NK-92 treated with Interleukin-12 subunit alpha and Interleukin-12 subunit beta, amount 100 ng/mL, for 24 hours (cell line): Measurements from ENCODE around the gene DENND5A.
"Not testable (repeated sequence)": the region's sequence is repeated elsewhere in the genome, so short reads cannot be mapped to it uniquely, and the experiment has no call there.

Source experiments
- DNase-seq: peaks from one replicate; lab custom pipeline; 2025; lab: John Stamatoyannopoulos, UW

Gene DENND5A

DNA sequence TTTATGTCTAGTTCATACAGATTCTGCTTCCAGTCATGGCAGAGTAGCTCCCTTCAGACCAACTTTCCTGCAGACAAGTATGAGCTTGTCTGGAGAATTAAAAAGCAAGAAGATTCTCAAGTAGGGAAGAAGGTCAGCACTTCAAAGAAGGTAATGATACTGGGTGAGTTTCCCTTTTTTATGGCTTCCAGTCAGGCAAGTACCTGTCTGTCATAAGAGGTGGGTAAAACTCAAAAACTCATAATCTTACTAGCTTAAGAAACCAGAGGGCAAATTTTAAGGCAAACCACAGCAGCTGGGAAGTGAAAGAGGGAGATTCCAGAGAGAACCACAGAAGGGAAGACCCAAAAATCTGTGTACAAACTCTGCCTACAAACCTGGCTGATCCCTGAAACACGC lies 54.2 kb downstream of the DENND5A start:
- DNase-seq, result no peak

DNA sequence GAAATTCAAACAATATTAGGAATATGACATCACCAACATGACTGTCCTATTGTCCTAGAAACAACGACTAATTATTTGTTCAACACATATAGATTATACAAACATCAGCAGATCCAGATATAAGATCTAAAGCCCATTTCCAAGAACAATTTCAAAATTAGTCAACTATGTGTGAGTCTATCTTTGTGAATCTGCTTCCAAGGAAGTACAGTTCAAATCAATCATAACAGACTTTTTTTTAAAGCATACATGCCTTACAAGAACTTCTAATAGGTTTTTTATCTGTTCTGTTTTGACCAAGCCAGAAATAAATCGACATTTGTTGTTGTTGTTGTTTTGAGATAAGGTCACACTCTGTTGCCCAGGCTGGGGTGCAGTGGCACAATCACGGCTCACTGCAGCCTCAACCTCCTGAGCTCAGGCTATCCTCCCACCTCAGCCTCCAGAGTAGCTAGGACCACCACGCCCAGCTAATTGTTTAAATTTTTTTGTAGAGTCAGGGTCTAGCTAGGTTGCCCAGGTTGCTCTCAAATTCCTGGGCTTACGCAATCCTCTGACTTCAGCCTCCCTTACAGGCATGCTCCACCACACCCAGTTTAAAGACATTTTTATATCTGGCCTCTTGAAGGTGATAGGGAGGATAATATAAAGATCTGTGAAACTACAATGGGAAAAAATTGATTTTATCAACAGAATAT lies 54.8 kb downstream of the DENND5A start:
- no peak for DNase-seq

DNA sequence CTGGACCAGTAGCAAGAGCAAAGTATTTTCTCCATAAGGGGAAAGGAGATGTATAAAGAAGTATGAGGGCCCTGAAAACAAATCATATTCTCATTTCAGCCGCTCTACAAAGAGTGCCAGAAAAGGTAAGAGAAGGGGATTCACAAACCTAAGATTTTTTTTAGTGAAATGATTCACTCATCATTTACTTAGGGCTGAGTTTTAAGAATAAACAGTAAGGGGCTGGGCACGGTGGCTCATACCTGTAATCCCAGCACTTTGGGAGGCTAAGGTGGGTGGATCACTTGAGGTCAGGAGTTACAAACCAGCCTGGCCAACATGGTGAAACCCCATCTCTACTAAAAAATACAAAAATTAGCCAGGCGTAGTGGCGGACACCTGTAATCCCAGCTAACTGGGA lies 55.5 kb downstream of the DENND5A start:
- not testable (repeated sequence) for DNase-seq

DNA sequence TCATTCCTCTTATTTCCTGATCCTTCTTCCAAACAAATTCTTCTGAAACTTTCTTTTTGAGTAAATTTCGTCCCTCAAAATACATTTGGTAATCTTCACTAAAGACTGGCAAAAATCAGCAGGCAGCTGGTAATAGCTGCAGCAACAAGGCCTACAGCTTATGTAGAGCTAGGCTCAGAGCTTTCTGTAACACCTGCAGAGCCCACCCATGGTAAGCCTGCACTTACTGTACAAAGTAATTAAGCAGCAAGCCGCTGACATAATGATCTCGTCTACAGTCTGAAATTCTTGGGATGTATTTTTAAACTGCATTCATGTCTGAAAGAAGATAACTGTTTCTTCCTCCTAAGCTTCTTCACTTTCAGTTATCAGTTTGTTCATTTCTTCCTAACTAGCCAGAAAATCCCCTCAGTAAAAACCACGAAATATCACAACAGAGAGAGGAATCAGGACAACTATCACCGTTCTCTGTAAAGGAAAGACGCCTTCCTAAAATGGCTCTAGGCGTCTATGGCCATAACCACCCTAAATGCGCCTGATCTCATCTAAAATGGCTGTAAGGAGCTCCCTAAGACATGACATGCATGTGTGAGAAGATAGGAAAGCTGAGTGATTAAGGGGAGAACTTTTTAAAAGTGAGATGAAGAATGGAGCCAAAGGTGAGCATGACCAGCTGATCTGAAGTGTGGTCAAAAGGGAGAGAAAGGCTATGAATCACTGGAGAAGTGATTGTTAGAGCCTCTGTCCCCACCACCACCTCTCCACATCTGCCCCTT lies 56.2 kb downstream of the DENND5A start:
- DNase-seq, result no peak

DNA sequence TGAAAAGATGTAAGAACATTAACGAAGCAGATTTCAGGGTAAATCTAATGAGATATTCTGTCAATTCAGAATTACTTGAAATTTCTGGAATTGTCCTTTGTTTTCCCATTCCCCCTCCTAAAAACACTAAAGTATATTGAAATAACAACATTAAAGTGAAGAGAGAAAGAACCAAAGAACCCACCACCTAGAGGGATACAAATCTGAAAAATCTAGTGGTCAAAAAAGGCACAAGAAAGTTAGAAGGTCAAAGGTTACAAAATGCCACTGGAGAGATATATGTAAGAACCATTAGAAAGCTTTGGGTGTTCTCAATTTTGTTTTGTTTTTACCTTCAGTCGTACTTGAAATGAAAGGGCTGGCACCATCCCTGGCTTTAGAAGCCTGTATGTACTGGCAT lies 57.9 kb downstream of the DENND5A start:
- no peak for DNase-seq

DNA sequence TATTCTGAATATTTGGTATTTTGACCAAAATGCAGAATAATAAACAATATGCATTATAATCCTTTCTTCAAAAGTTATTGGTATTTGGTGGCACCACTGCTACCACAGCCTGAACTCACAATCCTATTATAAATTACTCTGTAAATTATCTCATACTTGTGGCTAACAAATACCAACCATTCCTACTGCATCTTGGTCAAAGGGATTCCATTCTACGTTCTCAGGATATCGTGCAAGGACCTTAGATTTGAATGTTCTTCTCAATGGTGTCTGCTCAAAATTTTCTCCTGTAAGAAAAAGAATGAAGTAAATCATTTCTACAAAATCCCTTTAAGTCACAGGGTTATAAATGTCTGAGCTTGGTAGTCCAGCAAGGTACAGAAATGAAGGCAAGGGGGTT lies 58.7 kb downstream of the DENND5A start:
- DNase-seq, result no peak

DNA sequence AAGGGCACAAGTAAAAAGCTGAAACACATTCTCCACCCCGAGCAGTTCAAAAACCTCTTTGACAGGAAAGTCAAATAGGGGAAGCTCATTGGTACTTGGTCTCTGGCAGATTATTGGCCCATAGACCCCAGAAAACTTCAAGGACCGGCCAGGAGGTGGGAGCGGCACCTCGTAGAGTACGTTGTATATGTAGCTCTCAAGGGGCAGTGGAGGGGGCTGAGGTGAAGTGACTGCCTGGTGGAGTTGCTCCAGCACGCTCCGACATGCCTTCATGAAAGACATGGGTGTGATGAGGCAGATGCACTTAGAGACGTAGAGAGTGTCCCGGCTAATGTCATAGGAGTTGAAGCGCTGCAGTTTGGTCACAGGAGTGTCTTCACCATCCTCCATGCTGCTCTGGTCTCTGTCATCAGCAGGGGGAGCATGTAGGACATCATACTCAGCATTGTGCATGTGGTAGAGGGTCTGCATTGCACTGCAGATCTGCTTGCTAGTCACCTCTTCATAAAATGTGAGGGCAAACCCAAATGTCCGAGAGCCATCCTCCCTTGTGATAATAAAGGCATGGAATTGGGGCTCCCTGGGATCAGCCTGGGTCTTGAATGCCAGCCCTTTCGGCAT lies 61.3 kb downstream of the DENND5A start:
- DNase-seq, result no peak

DNA sequence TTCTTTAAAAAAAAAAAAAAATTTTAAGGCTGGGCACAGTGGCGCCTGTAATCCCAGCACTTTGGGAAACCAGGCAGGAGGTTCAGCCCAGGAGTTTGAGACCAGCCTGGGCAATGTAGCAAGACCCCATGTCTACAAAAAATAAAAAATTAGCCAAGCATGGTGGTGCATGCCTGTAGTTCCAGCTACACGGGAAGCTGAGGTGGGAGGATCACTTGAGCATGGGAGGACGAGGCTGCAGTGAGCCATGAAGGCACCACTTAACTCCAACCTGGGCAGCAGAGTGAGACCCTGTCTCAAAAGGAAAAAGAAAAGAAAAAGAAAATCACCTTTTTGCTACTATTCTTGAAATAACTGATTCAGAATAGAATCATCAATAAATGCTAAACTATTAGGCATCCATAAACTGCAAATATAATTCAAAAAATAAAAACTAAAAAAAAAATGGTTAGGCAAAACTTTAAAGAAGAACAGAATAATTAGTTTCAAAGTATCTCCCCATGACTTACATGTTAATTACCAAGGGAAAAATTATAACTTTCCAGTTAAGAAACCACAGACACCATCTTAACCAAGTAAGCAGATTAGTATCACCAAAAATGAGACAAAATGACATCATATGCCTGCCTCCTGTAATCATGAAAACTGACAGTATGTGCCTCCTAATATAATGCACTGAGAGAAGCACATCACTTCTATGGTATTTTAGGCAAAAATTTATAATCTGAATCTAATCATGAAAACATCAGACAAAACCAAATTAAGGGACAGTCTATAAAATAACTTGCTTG lies 63.6 kb downstream of the DENND5A start:
- DNase-seq, result no peak

DNA sequence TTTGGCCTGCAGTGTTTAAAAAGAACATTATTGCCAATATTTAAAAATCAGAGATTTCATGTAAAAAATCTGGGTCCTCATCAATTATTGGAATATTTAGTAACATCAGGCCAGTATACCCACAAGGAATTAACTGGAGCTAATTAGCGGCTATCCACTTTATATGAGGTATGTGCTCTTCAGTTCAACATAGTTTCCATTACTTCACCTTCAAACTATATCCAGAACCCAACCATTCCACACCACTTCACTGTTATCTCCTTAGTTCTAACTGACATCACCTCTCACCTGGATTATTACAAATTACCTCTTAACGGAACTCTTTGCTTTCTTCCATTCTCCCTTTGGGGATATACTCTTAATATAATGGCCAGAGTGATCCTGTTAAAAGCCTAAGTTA lies 64.7 kb downstream of the DENND5A start:
- no peak for DNase-seq

DNA sequence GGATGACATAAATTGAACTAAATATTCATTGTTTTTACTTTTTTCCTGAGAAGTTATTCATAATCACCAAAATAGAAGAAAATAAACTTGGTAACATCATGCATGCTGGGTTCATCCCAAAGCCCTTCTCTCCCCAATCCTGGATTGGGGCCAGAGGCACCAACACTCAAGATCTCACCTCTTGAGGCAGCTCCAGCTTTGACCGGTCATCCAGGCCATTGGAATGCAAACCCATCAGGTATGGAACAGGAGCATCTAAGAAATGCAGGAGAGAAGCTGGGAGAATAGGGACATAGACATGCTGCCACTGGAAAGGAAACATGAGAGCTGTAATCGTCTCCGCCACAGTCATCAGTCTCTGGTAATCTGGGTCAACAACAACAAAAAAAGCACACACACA lies 71.8 kb downstream of the DENND5A start:
- no peak for DNase-seq

DNA sequence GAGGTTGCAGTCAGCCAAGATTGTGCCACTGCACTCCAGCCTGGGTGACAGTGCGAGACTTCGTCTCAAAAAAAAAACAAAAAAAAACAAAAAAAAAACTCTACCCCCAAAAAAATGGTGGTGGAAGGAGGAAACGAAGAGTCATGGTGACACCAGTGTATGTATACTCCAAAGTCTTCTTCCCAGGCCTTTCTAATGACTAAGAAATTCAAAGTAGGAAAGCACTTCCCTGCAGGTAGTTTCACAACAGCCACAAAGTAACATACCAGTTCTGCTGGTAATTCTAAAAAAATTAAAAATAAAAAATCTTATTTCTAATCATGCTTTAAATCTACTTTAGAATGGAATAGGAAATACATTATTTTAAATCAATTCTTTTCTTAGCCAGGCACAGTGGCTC lies 72.6 kb downstream of the DENND5A start:
- DNase-seq, result no peak

DNA sequence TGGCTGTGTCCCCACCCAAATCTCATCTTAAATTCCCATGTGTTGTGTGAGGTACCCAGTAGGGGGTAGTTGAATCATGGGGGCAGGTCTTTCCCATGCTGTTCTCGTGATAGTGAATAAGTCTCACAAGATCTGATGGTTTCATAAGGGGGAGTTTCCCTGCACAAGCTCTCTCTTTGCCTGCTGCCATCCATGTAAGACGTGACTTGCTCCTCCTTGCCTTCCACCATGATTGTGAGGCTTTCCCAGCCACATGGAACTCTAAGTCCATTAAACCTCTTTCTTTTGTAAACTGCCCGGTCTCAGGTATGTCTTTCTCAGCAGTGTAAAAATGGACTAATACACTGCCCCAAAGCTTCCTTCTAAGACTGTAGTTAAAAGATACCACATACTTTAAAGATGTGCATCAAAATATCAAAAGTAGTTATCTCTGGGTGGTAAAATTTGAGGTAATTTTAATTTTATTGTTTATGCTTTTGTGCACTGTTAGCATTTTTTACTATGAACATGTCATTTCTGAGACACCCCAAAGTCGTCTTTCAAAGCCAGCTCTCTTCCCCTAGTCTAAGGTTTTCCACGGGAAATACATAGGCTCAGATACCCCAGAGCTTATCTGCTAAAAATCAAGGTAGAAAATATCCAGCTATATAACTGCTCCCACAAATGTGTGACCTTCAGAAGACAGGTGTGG lies 74.7 kb downstream of the DENND5A start:
- not testable (repeated sequence) for DNase-seq

DNA sequence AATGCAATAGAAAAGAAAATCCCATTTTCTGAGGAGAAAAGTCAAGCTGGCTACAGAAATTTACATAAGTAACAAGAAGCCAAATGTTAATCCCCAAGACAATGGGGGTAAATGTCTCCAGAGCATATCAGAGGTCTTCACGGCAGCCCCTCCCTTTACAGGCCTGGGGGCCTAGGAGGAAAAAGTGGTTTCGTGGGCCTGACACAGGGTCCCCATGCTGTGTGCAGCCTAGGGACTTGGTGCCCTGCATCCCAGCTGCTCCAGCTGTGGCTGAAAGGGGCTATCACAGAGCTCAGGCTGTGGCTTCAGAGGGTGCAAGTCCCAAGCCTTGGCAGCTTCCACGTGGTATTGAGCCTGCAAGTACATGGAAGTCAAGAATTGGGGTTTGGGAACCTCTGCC lies 76.3 kb downstream of the DENND5A start:
- DNase-seq, result not testable (repeated sequence)

DNA sequence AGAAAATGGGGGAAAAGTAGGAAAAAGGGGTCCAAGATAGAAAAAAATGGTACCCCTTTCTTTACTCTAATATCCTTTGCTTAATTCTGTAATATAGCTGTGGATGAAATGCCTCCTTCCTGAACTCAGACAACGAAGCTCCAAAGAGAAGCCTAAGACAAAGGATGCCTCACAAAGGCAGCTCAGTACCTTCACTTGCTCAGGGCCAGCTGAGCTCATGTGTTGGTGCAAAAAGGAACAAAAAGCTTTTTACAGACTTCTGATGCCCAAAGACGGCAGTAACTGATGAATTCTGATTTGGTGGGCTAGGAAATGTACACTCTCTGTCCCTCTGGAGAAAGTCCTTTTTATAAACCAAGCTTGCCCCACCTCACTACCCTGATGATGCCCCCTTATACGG lies 77.5 kb downstream of the DENND5A start:
- no peak for DNase-seq

DNA sequence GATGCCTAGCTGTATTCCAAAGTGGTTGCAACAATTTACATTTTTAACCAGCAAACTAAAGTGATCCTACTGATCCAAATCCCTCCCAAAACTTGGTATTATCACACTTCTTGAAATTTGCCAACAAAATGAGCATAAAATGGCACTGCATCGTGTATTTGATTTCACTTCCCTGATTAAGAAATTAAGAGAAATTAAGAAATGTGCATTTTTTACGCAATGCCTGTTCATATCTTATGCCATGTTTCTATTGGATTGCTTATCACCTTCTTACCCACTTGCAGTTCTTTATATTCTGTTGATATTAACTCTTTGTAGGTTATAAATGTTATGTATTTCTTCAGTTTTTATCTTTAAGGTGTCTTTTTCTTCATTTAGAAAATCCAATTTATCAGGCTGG lies 80.6 kb downstream of the DENND5A start:
- no peak for DNase-seq

DNA sequence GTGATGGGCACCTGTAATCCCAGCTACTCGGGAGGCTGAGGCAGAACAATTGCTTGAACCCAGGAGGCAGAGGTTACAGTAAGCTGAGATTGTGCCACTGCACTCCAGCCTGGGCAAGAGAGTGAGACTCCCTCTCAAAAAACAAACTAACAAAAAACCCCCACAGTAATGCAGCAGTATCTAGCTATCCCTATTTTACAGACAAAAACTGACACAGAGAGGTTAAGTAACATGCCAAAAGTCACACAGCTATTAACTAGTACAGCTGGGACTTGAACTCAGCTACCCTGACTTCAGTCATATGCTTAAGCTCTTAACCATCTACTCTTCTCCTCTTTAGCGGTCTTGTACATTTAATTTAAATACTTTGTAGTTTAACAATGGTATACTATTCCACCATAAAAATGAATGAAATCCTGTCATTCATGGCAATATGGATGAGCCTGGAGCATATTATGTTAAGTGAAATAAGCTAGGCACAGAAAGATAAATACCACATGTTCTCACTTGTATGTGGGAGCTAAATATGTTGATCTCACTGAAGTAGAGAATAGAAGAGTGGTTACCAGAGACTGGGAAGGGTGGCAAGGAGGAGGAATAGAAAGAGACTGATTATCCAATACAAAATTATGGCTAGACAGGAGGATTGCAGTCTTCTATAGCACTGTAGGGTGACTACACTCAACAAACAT lies 82.8 kb downstream of the DENND5A start:
- DNase-seq, result no peak

DNA sequence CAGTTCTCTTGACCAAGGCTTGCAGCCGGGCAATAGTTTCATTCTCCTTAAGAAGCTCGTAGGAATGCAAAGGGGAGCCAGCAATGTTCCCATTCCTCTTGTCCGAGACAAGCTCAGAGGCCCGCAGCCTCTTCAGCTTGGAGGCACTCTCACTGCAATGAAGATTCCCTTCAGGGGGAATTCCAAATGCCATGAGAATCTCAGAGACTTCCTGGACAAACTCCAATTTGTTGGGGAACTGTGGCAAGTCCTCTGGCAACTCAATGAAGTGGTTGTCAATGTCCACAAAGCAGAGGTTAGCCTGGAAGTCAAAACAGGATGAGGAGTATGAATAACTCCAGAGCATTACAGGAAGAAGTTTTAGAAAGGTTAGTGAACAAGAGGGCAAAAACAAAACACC lies 84.4 kb downstream of the DENND5A start:
- no peak for DNase-seq

DNA sequence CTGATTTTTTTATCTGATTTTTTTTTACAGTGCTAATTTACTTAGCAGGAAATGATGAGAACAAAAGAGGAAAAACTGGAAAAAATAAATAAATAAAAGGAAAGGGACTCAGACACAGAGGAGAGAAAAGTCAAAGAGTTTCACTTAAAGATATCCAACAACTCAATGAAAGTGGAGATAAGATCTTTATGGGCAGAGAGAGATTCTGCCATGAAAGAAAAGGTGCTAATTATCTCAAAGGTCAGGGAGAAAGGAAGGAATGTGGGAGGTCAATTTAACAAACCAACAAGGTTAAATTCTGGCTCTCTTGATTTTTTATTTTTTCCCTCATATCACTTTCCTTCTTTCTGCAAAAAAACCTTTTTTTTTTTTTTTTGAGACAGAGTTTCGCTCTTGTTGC lies 86.0 kb downstream of the DENND5A start:
- DNase-seq, result no peak

DNA sequence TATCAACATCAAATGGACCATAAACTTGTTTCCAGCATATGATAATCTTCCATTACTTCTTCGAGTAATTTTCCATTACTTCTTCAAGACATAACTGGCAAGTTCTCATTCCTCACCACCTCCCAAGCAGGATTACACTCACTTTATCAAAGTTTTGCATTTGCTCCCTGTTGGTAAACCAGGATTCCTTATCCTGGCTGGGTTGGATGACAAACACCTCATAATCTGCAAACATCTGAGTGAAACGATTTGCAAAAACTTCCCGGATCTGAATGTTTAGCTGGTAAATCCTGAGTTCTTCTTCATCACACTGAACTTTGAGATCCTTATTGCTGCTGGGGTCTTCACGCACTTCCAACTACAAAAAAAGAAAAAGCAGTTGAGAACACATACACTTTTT lies 86.4 kb downstream of the DENND5A start:
- no peak for DNase-seq

DNA sequence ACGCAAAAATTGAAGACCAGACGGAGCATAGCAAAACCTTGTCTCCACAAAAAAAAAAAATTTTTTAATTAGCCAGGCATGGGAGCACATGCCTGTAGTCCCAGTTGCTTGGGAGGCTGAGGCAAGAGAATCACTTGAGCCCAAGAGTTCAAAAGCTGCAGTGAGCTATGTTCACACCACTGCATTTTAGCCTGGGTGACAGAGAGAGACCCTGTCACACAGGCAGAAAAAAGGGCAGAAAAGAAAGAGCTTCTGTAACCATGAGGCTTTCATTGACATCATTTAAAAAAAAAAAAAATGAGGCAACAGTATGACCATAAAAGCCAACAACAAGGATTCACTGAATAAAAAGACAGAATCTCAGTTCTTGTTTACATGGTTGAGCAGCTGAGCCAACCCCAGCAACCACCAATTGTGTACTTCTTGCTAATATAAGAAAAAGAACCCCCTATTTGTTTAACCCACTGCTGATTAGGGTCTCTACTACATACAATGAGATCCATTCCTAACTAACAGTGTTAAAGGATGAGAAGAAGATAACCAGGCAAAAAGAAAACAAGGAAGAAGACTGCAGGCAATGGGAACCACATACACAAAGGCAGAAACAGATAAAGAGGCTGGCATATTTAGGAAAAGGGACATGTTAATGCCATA lies 87.6 kb downstream of the DENND5A start:
- no peak for DNase-seq

DNA sequence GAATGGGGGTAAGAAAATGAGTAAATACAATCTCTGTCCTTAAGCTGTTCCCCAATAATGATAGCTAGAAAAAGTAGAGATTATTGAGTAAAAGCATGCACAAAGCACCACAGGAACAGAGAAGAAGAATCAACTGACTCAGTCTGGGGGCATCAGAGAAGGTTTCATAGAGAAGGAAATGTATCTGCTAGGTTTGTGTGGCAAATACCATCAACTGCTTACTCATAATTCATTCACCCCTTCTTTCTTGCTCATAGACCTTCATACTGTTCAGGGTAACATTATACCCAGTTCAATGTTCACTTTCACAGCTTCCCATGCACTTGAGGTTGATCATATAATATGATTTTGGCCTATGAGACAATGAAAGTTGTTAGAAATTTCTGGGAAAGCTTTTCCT lies 88.6 kb downstream of the DENND5A start:
- DNase-seq, result no peak
